HL-60/S4 (cell line): ENCODE measurements around the gene MRPL55.
"Not testable (repeated sequence)": the region's sequence is repeated elsewhere in the genome, so short reads cannot be mapped to it uniquely, and the experiment has no call there.

ENCODE experiments used
- in situ Hi-C: fragments of 300-500 bp; cut with MboI; formaldehyde crosslinking; loops from 2 replicates; pipeline ENCODE4 v1.14.3; 2022; ENCODE audit warnings: low sequenced_read_pairs

The MRPL55 gene

GRCh38 chr1:228125185-228125584 is 16.1 kb upstream of the MRPL55 start:
- in situ Hi-C loops: no loop called here

- in situ Hi-C loops: no loop called here
These were observed 14.4 kb upstream of the MRPL55 start for GRCh38 chr1:228123505-228123904.

GRCh38 chr1:228122921-228123441 is 13.9 kb upstream of the MRPL55 start:
- in situ Hi-C loops: no loop called here

DNA sequence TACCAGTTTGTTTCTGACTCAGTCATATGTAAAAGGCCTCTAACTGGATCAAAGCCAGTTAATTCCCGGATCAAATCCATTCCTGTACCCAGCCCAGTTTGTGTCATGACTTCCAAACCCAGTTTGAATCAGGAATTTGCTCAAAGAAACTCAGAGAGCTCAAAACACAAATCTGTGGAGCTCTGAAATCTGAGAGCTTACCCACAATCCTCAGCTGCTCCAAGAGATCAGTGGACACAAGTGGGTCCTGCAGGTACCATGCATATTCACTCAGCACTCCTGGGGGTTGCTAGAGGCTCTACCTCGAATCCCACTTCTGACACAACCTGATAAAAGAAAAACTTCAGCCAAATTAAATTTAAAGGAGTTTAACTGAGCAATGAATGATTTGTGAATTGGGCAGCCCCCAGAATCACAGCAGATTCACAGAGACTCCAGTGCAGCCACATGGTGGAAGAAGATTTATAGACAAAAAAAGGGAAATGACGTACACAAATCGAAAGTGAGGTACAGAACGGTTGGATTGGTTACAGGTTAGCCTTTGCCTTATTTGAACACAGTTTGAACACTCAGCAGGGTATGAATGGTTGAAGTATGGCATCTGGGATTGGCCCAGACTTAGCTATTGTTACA is 11.9 kb upstream of the MRPL55 start:
- in situ Hi-C loops: no loop called here

DNA sequence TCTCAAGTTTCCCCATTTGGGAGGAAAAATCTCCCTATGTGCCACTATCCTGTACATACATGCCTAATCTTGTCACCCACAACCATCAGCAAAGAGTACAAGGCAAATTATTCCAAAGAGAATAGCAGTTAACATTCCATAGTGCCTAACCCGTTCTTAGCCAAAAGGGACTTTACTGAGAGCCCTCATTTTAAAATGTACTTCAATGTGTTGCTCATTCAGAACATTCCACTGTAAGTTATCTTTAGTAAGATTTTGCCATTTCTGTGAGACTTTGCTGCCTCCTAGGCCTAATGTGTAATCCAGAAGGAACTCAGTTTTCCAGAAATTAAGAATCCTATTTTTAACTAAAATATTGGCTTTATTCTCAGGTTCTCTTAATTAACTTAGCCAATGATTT is 11.3 kb upstream of the MRPL55 start:
- in situ Hi-C loops: no loop called here

DNA sequence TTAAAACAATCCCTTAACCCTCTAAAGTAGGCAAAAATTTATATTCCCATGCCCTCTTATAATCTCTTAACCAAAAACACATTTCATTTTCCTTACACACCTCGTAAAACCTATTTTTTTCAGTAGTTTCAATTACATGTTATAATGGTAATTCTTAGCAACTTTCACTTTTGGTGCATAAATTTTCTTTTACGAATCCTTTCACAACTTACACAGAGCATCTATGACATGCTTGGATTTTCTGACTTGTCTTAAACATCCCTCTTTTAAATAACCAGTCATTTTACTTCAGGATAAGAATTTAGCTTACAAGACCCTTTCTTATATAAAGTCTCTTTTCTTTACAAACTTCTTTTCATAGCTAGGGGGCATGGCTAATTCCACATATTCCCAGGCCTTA is 8.9 kb upstream of the MRPL55 start:
- in situ Hi-C loops: no loop called here

- in situ Hi-C loops: no loop called here
These were observed 8.2 kb upstream of the MRPL55 start for GRCh38 chr1:228117335-228117734.

GRCh38 chr1:228114827-228115226 is 5.7 kb upstream of the MRPL55 start:
- in situ Hi-C loops: no loop called here

DNA sequence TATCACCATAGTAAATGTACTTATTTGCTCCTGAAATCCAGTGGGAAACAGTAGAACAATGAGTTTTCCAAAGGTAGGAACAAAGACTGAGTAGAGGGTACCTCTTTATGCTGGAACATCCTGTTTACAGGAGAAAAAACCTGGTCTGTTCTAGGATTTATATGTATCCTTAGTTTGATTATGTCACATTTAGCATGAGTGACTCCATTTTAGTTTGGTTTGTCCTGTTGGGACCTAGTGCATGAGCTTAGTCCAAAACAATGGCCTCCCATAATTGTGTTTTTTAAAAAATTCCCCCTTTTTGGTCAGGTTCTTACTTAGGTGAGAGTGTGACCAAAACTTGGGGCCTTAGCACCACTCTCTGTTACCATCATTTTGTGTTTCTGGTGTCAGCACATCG is 3.5 kb upstream of the MRPL55 start:
- in situ Hi-C loops: no loop called here

DNA sequence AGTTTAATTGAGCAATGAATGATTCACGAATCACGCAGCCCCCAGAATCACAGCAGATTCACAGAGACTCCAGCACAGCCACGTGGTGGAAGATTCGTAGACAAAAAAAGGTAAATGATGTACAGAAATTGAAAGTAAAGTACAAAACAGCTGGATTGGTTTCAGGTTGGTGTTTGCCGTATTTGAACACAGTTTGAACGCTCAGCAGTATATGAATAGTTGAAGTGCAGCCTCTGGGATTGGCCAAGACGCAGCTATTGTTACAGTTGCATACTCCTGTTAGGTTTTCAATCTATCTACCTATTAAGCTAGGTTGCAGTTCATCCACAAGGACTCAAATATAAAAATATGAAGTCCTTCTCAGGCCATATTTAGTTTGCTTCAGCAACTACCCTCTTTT is 3.1 kb upstream of the MRPL55 start:
- in situ Hi-C loops: no loop called here

GRCh38 chr1:228111315-228111714 is 2.2 kb upstream of the MRPL55 start:
- in situ Hi-C loops: not testable (repeated sequence)

DNA sequence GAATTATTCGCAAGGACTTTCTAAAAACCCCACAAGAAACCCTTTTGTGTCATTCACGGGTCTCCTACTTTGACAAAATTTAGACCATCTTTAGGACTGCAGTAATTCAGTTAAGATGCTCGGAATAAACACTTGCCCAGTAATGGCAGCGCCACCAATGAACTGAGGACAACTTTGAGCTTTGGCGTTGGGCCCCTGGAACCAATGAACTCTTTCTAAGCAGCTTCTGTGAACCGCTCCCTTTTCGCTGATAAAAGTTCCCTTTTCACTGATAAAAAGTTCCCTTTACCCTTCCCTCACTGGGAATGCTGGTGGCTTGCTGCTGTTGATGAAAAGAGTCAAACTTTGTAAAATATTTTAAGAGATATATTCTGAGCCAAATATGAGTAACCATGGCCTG is 1.5 kb upstream of the MRPL55 start:
- in situ Hi-C loops: no loop called here

GRCh38 chr1:228109962-228110488 is 926 bp upstream of the MRPL55 start:
- in situ Hi-C loops: no loop called here

GRCh38 chr1:228108742-228109072 is 392 bp downstream of the MRPL55 start:
- in situ Hi-C loops: no loop called here

DNA sequence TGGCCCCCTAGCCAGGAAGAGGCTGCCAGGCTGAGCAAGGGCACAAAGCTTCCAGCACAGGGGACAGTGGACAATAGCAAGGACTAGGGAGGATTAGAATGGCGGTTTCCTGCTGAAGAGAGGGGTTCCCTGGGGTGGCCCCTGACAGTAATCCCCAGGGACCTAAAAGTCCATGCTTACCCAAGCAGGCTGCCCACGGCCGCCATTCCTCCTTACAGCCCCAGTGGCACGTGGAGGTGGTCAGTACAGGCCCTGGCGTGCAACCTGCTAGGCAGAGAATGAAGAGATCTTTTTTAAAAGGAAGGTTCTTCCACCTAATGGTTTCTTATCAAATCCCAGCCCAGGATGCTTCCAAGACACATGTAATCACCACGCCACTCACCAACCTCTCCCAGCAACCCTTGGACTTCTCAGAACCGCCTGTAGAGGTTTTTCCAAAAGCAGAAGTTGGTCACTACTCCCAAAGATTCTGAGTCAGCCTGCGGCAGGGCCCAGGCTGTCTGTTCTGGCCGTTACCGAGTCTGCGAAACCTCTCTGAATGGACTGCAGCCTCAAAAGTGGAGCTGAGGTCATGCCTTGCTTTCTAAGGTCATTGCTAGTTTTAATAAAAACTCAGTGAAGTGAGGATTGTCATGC is 926 bp downstream of the MRPL55 start:
- in situ Hi-C loops: no loop called here

- in situ Hi-C loops: no loop called here
These were observed 1.5 kb downstream of the MRPL55 start for GRCh38 chr1:228107636-228108035.

- in situ Hi-C loops: no loop called here
These were observed 2.4 kb downstream of the MRPL55 start for GRCh38 chr1:228106800-228107054.

DNA sequence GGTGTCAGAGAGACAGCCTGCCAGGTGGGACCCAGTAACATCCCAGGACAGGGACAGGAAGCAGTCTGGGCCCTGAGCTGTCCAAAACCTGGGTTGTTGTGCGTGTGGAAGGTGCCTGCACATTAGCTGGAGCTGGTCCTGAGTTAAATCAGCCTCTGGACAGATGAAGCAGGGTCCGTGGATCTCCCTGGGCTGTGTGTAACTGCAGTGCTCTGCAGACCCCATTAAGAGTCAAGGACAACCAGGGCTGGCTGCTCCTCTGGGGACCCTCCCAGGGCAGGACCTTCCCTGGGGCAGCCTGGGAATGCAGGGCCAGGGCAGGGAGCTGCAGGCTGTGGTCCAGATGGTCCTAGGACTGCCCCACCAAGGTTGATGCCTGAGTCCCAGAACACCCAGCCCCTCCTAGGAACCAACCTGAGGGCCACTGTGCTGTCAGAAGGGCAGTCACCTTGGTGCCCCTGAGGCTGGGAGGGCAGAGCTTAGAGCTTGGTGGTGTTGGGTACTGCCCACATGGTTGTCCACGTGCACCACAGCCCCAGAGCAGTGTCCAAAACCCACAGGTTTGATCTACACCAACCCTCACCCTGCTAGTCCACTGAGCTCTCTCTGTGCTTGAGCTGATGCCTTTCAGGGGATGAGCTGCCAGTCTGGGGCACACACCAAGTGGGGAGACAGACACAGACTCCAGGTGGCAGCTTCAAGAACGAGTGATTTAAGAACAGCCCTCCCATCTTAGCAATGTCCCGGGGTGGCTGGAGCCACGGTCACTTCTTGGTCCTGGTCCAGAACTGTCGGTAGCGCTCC is 2.9 kb downstream of the MRPL55 start:
- in situ Hi-C loops: no loop called here

GRCh38 chr1:228105270-228105995 is 3.7 kb downstream of the MRPL55 start:
- in situ Hi-C loops: no loop called here

- in situ Hi-C loops: no loop called here
These were observed 4.4 kb downstream of the MRPL55 start for GRCh38 chr1:228104526-228105269.
